Activated CD4-positive, CD25-positive, alpha-beta regulatory T cell treated with anti-CD3 and anti-CD28 coated beads, Interleukin-2, amount 50 U/mL, for 72 hours (primary cell): ENCODE measurements around the gene TSEN54.

ENCODE experiments used
- DNase-seq: peaks from one replicate; pipeline ENCODE4 v3.0.0; 2021

The TSEN54 gene

GRCh38 chr17:75488693-75489510 is 27.4 kb upstream of the TSEN54 start:
- no peak for DNase-seq

GRCh38 chr17:75489511-75489955 is 26.8 kb upstream of the TSEN54 start:
- DNase-seq: no peak

GRCh38 chr17:75490173-75490743 is 26.1 kb upstream of the TSEN54 start:
- DNase-seq: no peak

- no peak for DNase-seq
Observed at GRCh38 chr17:75490953-75491649, 25.2 kb upstream of the TSEN54 start.

- no peak for DNase-seq
Observed at GRCh38 chr17:75491680-75492079, 24.6 kb upstream of the TSEN54 start.

- DNase-seq: no peak
Observed at GRCh38 chr17:75492555-75493168, 23.7 kb upstream of the TSEN54 start.

GRCh38 chr17:75493476-75494129 is 22.7 kb upstream of the TSEN54 start:
- no peak for DNase-seq

- DNase-seq: no peak
Observed at GRCh38 chr17:75494326-75494877, 21.9 kb upstream of the TSEN54 start.

- no peak for DNase-seq
Observed at GRCh38 chr17:75496005-75496404, 20.3 kb upstream of the TSEN54 start.

- no peak for DNase-seq
Observed at GRCh38 chr17:75498039-75498725, 18.1 kb upstream of the TSEN54 start.

- no peak for DNase-seq
Observed at GRCh38 chr17:75498726-75499213, 17.6 kb upstream of the TSEN54 start.

GRCh38 chr17:75499313-75500022 is 16.9 kb upstream of the TSEN54 start:
- DNase-seq: no peak

GRCh38 chr17:75500419-75501216 is 15.7 kb upstream of the TSEN54 start:
- DNase-seq: no peak

- no peak for DNase-seq
Observed at GRCh38 chr17:75501378-75502071, 14.8 kb upstream of the TSEN54 start.

GRCh38 chr17:75502072-75502720 is 14.1 kb upstream of the TSEN54 start:
- DNase-seq: no peak

GRCh38 chr17:75502721-75503329 is 13.5 kb upstream of the TSEN54 start:
- DNase-seq: no peak

GRCh38 chr17:75503337-75503950 is 12.9 kb upstream of the TSEN54 start:
- no peak for DNase-seq

- DNase-seq: no peak
Observed at GRCh38 chr17:75503976-75504346, 12.4 kb upstream of the TSEN54 start.
